GM12878 (cell line): ENCODE data around the gene BCL10. TPM values are rescaled to one million over a fixed set of nuclear protein-coding genes. Genes with fewer than 3 reads are reported as not detected.
A peak's percentile ranks its signal among the peaks of the same experiment; 100 is the strongest.

ENCODE experiments used
- ATAC-seq: fragments of 200-7000 bp; cut with Tn5 transposase; 3 replicates; pipeline ENCODE4 v1.9.1; 2020; ENCODE audit warnings: mild to moderate bottlenecking, moderate library complexity
- BruUV-seq: library from RNA; stranded (reverse); fragments of 400-500 nt; replicated peaks from 2 replicates; lab custom pipeline; 2021; lab: Mats Ljungman, UMichigan
- CTCF ChIA-PET: fragments of 300-600 bp; sonication (Branson Sonifier 250); formaldehyde crosslinking; extraction: SDS; loops from one replicate; lab custom pipeline; 2021; ENCODE audit warnings: inconsistent platforms; lab: Yijun Ruan, JAX
- POLR2A ChIA-PET: fragments of 350-600 bp; formaldehyde crosslinking; extraction: SDS; loops from one replicate; lab custom pipeline; 2021; ENCODE audit warnings: inconsistent platforms; lab: Charles Lee
- RAD21 ChIA-PET: fragments of 300-600 bp; sonication (Branson Sonifier 250); formaldehyde crosslinking; loops from one replicate; lab custom pipeline; 2023; ENCODE audit warnings: antibody characterized with exemption; ENCODE audit not compliant: unreplicated experiment; lab: Charles Lee
- SMC1A ChIA-PET: fragments of 300-600 bp; sonication (Branson Sonifier 250); formaldehyde crosslinking; loops from one replicate; lab custom pipeline; 2023; ENCODE audit not compliant: unreplicated experiment, uncharacterized antibody; lab: Charles Lee
- DNase-seq: peaks from one replicate; pipeline ENCODE4 v3.0.0-alpha.2; 2011; ENCODE audit warnings: low read depth, low spot score
- FAIRE-seq: peaks from 3 replicates; lab custom pipeline; 2011; peaks lifted over from hg19 to GRCh38; lab: Jason Lieb, UNC
- H2AFZ ChIP-seq: 2 replicates; pipeline ENCODE4 v1.6.0; 2011; ENCODE audit warnings: low read depth, low read length, control low read depth; ENCODE audit not compliant: control insufficient read depth
- H3K27ac ChIP-seq: 2 replicates; pipeline ENCODE4 v1.5.1; 2011; ENCODE audit warnings: control low read depth; ENCODE audit not compliant: control insufficient read depth, insufficient read depth
- H3K27me3 ChIP-seq, 2 experiments: replicated peaks in 1 of 2; 2 replicates each; pipeline versions ENCODE4 v1.6.0 to v1.6.1; 2011; ENCODE audit warnings: low read length in 1 of 2; ENCODE audit not compliant: control insufficient read depth in 2 of 2, insufficient read depth in 2 of 2
- H3K36me3 ChIP-seq, 2 experiments: 2 replicates each; pipeline ENCODE4 v1.5.1; 2011; ENCODE audit warnings: low read length in 1 of 2; ENCODE audit not compliant: control insufficient read depth in 2 of 2, insufficient read depth in 2 of 2
- H3K4me1 ChIP-seq: 2 replicates; pipeline ENCODE4 v1.6.1; 2011; ENCODE audit warnings: mild to moderate bottlenecking, low read length, moderate library complexity, mixed read lengths; ENCODE audit not compliant: control insufficient read depth, insufficient read depth
- H3K4me2 ChIP-seq: 2 replicates; pipeline ENCODE4 v1.6.0; 2011; ENCODE audit warnings: control low read depth; ENCODE audit not compliant: control insufficient read depth, insufficient read depth
- H3K4me3 ChIP-seq: fragments of 200-600 bp; sonication (generic); 2 replicates; pipeline ENCODE4 v1.5.1; 2016
- H3K79me2 ChIP-seq: 2 replicates; pipeline ENCODE4 v1.6.0; 2011; ENCODE audit warnings: low read length; ENCODE audit not compliant: control insufficient read depth, insufficient read depth
- H3K9ac ChIP-seq: 2 replicates; pipeline ENCODE4 v1.8.0; 2011; ENCODE audit warnings: low read length, control low read depth, mixed read lengths; ENCODE audit not compliant: control insufficient read depth, insufficient read depth
- H3K9me3 ChIP-seq: replicated peaks from 3 replicates; pipeline ENCODE4 v1.5.1; 2011; ENCODE audit warnings: mild to moderate bottlenecking, low read length; ENCODE audit not compliant: control insufficient read depth, insufficient read depth
- H4K20me1 ChIP-seq: 2 replicates; pipeline ENCODE4 v1.6.0; 2011; ENCODE audit not compliant: control insufficient read depth, insufficient read depth
- BACH1 ChIP-seq: fragments of 450-650 bp; IDR thresholded peaks from 2 replicates; pipeline ENCODE4 v1.6.1; 2017; ENCODE audit warnings: mild to moderate bottlenecking, borderline replicate concordance
- BHLHE40 ChIP-seq, 2 experiments: fragments of 450-650 bp in 1 of 2; IDR thresholded peaks; 2 replicates each; pipeline ENCODE4 v1.6.1; 2011 to 2017; ENCODE audit warnings: low read depth in 2 of 2, borderline replicate concordance in 1 of 2, improper control_type of control experiment in 1 of 2, low read length in 1 of 2, mild to moderate bottlenecking in 1 of 2
- CBX3 ChIP-seq: fragments of 200-600 bp; sonication (generic); IDR thresholded peaks from 2 replicates; pipeline ENCODE4 v1.6.1; 2016; ENCODE audit warnings: low read depth, borderline replicate concordance
- CTCF ChIP-seq, 3 experiments: IDR thresholded peaks in 2 of 3; conservative IDR thresholded peaks in 1 of 3; 2 replicates each; pipeline ENCODE4 v1.5.1; 2011; ENCODE audit warnings: low read depth in 3 of 3, low read length in 3 of 3, mild to moderate bottlenecking in 3 of 3, control low read depth in 2 of 3, moderate library complexity in 2 of 3, inconsistent platforms in 1 of 3, mixed read lengths in 1 of 3; ENCODE audit not compliant: control insufficient read depth in 2 of 3, insufficient read depth in 1 of 3; ENCODE audit errors: extremely low read depth in 1 of 3
- E2F4 ChIP-seq: IDR thresholded peaks from 2 replicates; pipeline ENCODE4 v1.6.1; 2012; ENCODE audit warnings: low read depth, low read length, improper control_type of control experiment
- ETV6 ChIP-seq, 2 experiments: fragments of 450-650 bp in 1 of 2; IDR thresholded peaks in 1 of 2; conservative IDR thresholded peaks in 1 of 2; 2 replicates each; pipeline ENCODE4 v1.6.1; 2014; ENCODE audit warnings: antibody characterized with exemption in 1 of 2, borderline replicate concordance in 1 of 2, low read depth in 1 of 2, mild to moderate bottlenecking in 1 of 2, moderate library complexity in 1 of 2
- EZH2 ChIP-seq: IDR thresholded peaks from 2 replicates; pipeline ENCODE4 v1.6.1; 2012; ENCODE audit warnings: low read depth, mild to moderate bottlenecking, control low read depth, inconsistent platforms, low read length, borderline replicate concordance; ENCODE audit not compliant: control insufficient read depth
- FOXK2 ChIP-seq: fragments of 450-650 bp; IDR thresholded peaks from 2 replicates; pipeline ENCODE4 v1.6.1; 2017; ENCODE audit warnings: mild to moderate bottlenecking, moderate library complexity
- FOXM1 ChIP-seq: IDR thresholded peaks from 2 replicates; pipeline ENCODE4 v1.6.1; 2012; ENCODE audit warnings: low read depth, mild to moderate bottlenecking, inconsistent platforms, low read length, moderate library complexity
- HCFC1 ChIP-seq: fragments of 150-350 bp; IDR thresholded peaks from 2 replicates; pipeline ENCODE4 v1.6.1; 2014; ENCODE audit warnings: low read length
- KAT2A ChIP-seq: conservative IDR thresholded peaks from 2 replicates; pipeline ENCODE4 v1.6.1; 2011; ENCODE audit warnings: low read depth, low read length; ENCODE audit not compliant: control insufficient read depth
- MEF2B ChIP-seq: fragments of 450-650 bp; IDR thresholded peaks from 2 replicates; pipeline ENCODE4 v1.6.1; 2018; ENCODE audit warnings: mild to moderate bottlenecking, moderate library complexity; ENCODE audit not compliant: partially characterized antibody, poor library complexity, severe bottlenecking
- MTA2 ChIP-seq: fragments of 450-650 bp; IDR thresholded peaks from 2 replicates; pipeline ENCODE4 v1.6.1; 2016; ENCODE audit warnings: low read depth, mild to moderate bottlenecking, moderate library complexity
- NFXL1 ChIP-seq: fragments of 450-650 bp; IDR thresholded peaks from 2 replicates; pipeline ENCODE4 v1.6.1; 2017; ENCODE audit warnings: antibody characterized with exemption, mild to moderate bottlenecking, borderline replicate concordance
- POLR2AphosphoS5 ChIP-seq: IDR thresholded peaks from 2 replicates; pipeline ENCODE4 v1.6.1; 2011; ENCODE audit warnings: mild to moderate bottlenecking, low read length, inconsistent platforms
- RAD21 ChIP-seq: IDR thresholded peaks from 2 replicates; pipeline ENCODE4 v1.6.1; 2011; ENCODE audit warnings: mild to moderate bottlenecking, low read depth, low read length, moderate library complexity; ENCODE audit not compliant: insufficient read depth
- SMC3 ChIP-seq: IDR thresholded peaks from 2 replicates; pipeline ENCODE4 v1.6.1; 2011; ENCODE audit warnings: low read length, improper control_type of control experiment, borderline replicate concordance
- SP1 ChIP-seq: IDR thresholded peaks from one replicate; pipeline ENCODE4 v1.6.1; 2011; ENCODE audit warnings: low read depth, low read length
- SPI1 ChIP-seq: IDR thresholded peaks from 2 replicates; pipeline ENCODE4 v1.6.1; 2011; ENCODE audit warnings: low read depth, mild to moderate bottlenecking, low read length, moderate library complexity, borderline replicate concordance; ENCODE audit not compliant: insufficient read depth
- TARDBP ChIP-seq: IDR thresholded peaks from 2 replicates; pipeline ENCODE4 v1.6.1; 2016; ENCODE audit warnings: borderline replicate concordance
- whole genome bisulfite sequencing: methylation state at CpG from one replicate; pipeline ENCODE4 v1.1.6; 2016; ENCODE audit warnings: low lambda C conversion rate; ENCODE audit not compliant: insufficient replicate concordance, insufficient coverage; ENCODE audit errors: missing lambda C conversion rate; 5-methylcytosine and 5-hydroxymethylcytosine counted together
- in situ Hi-C: fragments of 300-500 bp; cut with MboI; formaldehyde crosslinking; loops from 9 replicates; pipeline ENCODE4 v1.14.3; 2018; ENCODE audit warnings: mixed read lengths
- intact Hi-C: fragments of 100-400 bp; cut with micrococcal nuclease; formaldehyde crosslinking; loops from one replicate; pipeline ENCODE4 v1.14.2; 2022; ENCODE audit not compliant: unreplicated experiment
- polyA plus RNA-seq, 11 experiments: library from polyadenylated mRNA; depleted of rRNA in 4 of 11; unstranded in 6 of 11; stranded (reverse) in 5 of 11; fragments of >200 nt; fragmentation: Nextera tagmentation in 4 of 11; fragmentation: Illumina TruSeq in 1 of 11; extraction: Ambion mirVana in 4 of 11; extraction: Trizol in 1 of 11; gene quantifications; 1 replicate in 1 of 11; 2 replicates in 10 of 11; pipeline versions ENCODE4 v1.2.1 to v1.2.3, GENCODE V29; 2011 to 2016; ENCODE audit warnings: inconsistent platforms in 2 of 11, missing spikeins in 2 of 11, low read depth in 1 of 11
- total RNA-seq, 4 experiments: library from RNA; depleted of rRNA in 3 of 4; stranded (reverse); fragments of >200 nt in 3 of 4; fragmentation: Illumina TruSeq in 1 of 4; extraction: Trizol in 1 of 4; gene quantifications; 2 replicates each; pipeline versions ENCODE4 v1.2.1 to v1.2.3, GENCODE V29; 2013 to 2021

Gene BCL10
- total and polyA plus RNA-seq, 10 of the 15 experiments (the other 5 are each of a cell fraction or from before 2014, with no cell fraction given): 10.6 to 35.2 (median 19.5) TPM

- Histone ChIP-seq H3K4me1 (peaks cover 5% of the 10 kb centered on the region), H2AFZ (peak overlapping the region; percentile 26; the same call in 1 of the 2 replicates), H3K79me2 (no peaks in the 10 kb centered on the region), H3K4me2 (peak overlapping the region; percentile 83), H3K9me3 (no peaks in the 10 kb centered on the region), H3K36me3 (no peaks in the 10 kb centered on the region), H4K20me1 (no peaks in the 10 kb centered on the region), H3K4me3 (no peak overlapping the region), H3K9ac (no peak overlapping the region), H3K27me3 (peaks cover 0 to 4% of the 10 kb centered on the region in 2 experiments; a peak in 2 of 4 replicates), H3K27ac (no peak overlapping the region)
- ChIA-PET POLR2A (no interaction called here), RAD21 (interaction anchor here (0.5 to 2.2 kb wide), 3 partner anchors 458 to 711 kb away, joined by 3 to 6 read pairs (median 5); no protein-coding TSS in a partner anchor), SMC1A (interaction anchor here (1.0 to 2.5 kb wide), 4 partner anchors 238 to 710 kb away, joined by 3 to 9 read pairs (median 4); no protein-coding TSS in a partner anchor), CTCF (interaction anchor here (0.6 to 2.3 kb wide), 12 partner anchors 11 to 711 kb away, joined by 3 to 12 read pairs (median 4); no protein-coding TSS in a partner anchor)
- BruUV-seq: no TSS peak
- 8% methylated on average over 27 of the region's 27 CpGs for WGBS
- DNase-seq (no peak), FAIRE-seq (no peak), ATAC-seq (peak; percentile 98)
- in situ Hi-C loops (loop anchor here (10.0 to 25.0 kb wide), 2 partner anchors 387 to 704 kb away; no protein-coding TSS in a partner anchor), intact Hi-C loops (loop anchor here (2.0 to 10.0 kb wide), 4 partner anchors 91 to 711 kb away; no protein-coding TSS in a partner anchor)
- TF ChIP-seq E2F4: no peak
- peak; percentile 86 for TF ChIP-seq RAD21
- no peak for TF ChIP-seq MTA2
- no peak for TF ChIP-seq CBX3
- TF ChIP-seq EZH2: no peak
- TF ChIP-seq BHLHE40 (IDR thresholded peaks at IDR 0.05; ENCODE audit: borderline replicate concordance in 1 of 2, low read depth in 2 of 2, low read length in 1 of 2): 0 out of 4 replicates have a peak, but pooled peaks of 1 of the 2 experiments have one; percentile 27
- no peak for TF ChIP-seq POLR2AphosphoS5
- TF ChIP-seq SPI1: no peak
- TF ChIP-seq SP1: no peak
- TF ChIP-seq HCFC1: no peak
- no peak for TF ChIP-seq NFXL1
- peak; percentile 79 for TF ChIP-seq SMC3
- no peak for TF ChIP-seq KAT2A
- TF ChIP-seq ETV6 (conservative IDR thresholded peaks at IDR 0.05 in 1 of 2, IDR thresholded peaks at IDR 0.05 in 1 of 2; ENCODE audit: borderline replicate concordance in 1 of 2, low read depth in 1 of 2): no peak
- no peak for TF ChIP-seq TARDBP
- peak; percentile 29; the same call in 1 of the 2 replicates for TF ChIP-seq FOXM1
- no peak for TF ChIP-seq BACH1
- no peak for TF ChIP-seq FOXK2
- no peak for TF ChIP-seq MEF2B
- TF ChIP-seq CTCF (IDR thresholded peaks at IDR 0.05 in 2 of 3, conservative IDR thresholded peaks at IDR 0.05 in 1 of 3; ENCODE audit: control insufficient read depth in 2 of 3, extremely low read depth in 1 of 3, insufficient read depth in 1 of 3, low read depth in 3 of 3, low read length in 3 of 3): peak; percentile 88 to 91 (median 90)
These were observed 31.8 kb upstream of the BCL10 start for GRCh38 chr1:85307987-85308832.
